Vagina (tissue), 2 donors: ENCODE results near the gene ACTL6B. TPM values are rescaled to one million over a fixed set of nuclear protein-coding genes. Genes with fewer than 3 reads are reported as not detected.

Experiments
- DNase-seq, 2 donors: peaks; one replicate each; pipeline ENCODE4 v3.0.0-alpha.2; 2017; ENCODE audit errors: extremely low spot score in 2 of 2
- H3K27ac ChIP-seq: fragments of 200-600 bp; sonication (generic); one replicate; pipeline ENCODE4 v1.5.1; 2019
- H3K27me3 ChIP-seq: fragments of 200-600 bp; sonication (generic); one replicate; pipeline ENCODE4 v1.5.1; 2019
- H3K36me3 ChIP-seq, 2 donors: fragments of 200-600 bp; sonication (generic); one replicate each; pipeline ENCODE4 v1.5.1; 2017 to 2019
- H3K4me1 ChIP-seq: fragments of 200-600 bp; sonication (generic); one replicate; pipeline ENCODE4 v1.5.1; 2019
- H3K4me3 ChIP-seq, 2 donors: fragments of 200-600 bp; sonication (generic); 1 replicate in 1 of 2; 2 replicates in 1 of 2; pipeline ENCODE4 v1.5.1; 2016 to 2019
- H3K9me3 ChIP-seq: fragments of 200-600 bp; sonication (generic); one replicate; pipeline ENCODE4 v1.5.1; 2019
- POLR2A ChIP-seq, 2 donors: fragments of 450-650 bp; IDR thresholded peaks; one replicate each; pipeline ENCODE4 v1.6.1; 2017; ENCODE audit warnings: antibody characterized with exemption in 2 of 2, mild to moderate bottlenecking in 2 of 2, moderate library complexity in 2 of 2
- POLR2AphosphoS5 ChIP-seq, 2 donors: sonication (generic); formaldehyde crosslinking; IDR thresholded peaks; one replicate each; pipeline ENCODE4 v1.9.0; 2017; ENCODE audit warnings: antibody characterized with exemption in 2 of 2, mild to moderate bottlenecking in 2 of 2, low read depth in 1 of 2; ENCODE audit not compliant: insufficient read depth in 1 of 2
- intact Hi-C: fragments of 100-400 bp; cut with DNase I; formaldehyde crosslinking; loops from one replicate; pipeline ENCODE4 v1.15.1; 2023
- total RNA-seq: library from RNA; depleted of rRNA; stranded (reverse); fragments of >200 nt; gene quantifications from one replicate; pipeline ENCODE4 v1.2.3, GENCODE V29; 2016
- TF ChIP-seq, protein P1 (sequence below), 3 experiments: fragments of 450-650 bp in 2 of 3; fragments of 200-600 bp in 1 of 3; sonication (generic) in 1 of 3; IDR thresholded peaks; one replicate each; pipeline ENCODE4 v1.5.1; 2017 to 2019; ENCODE audit warnings: antibody characterized with exemption in 3 of 3, mild to moderate bottlenecking in 2 of 3, moderate library complexity in 2 of 3

Gene ACTL6B
- total RNA-seq, 1 donor from 2014 or later = 0.49 TPM

- Histone ChIP-seq H3K27me3 (no peaks in the 10 kb centered on the region), H3K4me3 (no peak overlapping the region), H3K27ac (no peak overlapping the region), H3K4me1 (peaks cover 36% of the 10 kb centered on the region), H3K9me3 (no peaks in the 10 kb centered on the region), H3K36me3 (peaks cover 7 to 77% of the 10 kb centered on the region in 2 donors)
- intact Hi-C loops = no loop called here
- no peak for DNase-seq
- TF ChIP-seq, protein P1, sequence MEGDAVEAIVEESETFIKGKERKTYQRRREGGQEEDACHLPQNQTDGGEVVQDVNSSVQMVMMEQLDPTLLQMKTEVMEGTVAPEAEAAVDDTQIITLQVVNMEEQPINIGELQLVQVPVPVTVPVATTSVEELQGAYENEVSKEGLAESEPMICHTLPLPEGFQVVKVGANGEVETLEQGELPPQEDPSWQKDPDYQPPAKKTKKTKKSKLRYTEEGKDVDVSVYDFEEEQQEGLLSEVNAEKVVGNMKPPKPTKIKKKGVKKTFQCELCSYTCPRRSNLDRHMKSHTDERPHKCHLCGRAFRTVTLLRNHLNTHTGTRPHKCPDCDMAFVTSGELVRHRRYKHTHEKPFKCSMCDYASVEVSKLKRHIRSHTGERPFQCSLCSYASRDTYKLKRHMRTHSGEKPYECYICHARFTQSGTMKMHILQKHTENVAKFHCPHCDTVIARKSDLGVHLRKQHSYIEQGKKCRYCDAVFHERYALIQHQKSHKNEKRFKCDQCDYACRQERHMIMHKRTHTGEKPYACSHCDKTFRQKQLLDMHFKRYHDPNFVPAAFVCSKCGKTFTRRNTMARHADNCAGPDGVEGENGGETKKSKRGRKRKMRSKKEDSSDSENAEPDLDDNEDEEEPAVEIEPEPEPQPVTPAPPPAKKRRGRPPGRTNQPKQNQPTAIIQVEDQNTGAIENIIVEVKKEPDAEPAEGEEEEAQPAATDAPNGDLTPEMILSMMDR (IDR thresholded peaks at IDR 0.05) = no peak
- no peak for TF ChIP-seq POLR2A (IDR thresholded peaks at IDR 0.05)
- no peak for TF ChIP-seq POLR2AphosphoS5 (IDR thresholded peaks at IDR 0.05; ENCODE audit: insufficient read depth in 1 of 2, low read depth in 1 of 2)
Measured at GRCh38 chr7:100683659-100684533, 27.6 kb upstream of the ACTL6B start.

- TF ChIP-seq POLR2AphosphoS5 (IDR thresholded peaks at IDR 0.05; ENCODE audit: insufficient read depth in 1 of 2, low read depth in 1 of 2) = no peak
- TF ChIP-seq, protein P1 (IDR thresholded peaks at IDR 0.05) = no peak
- no peak for TF ChIP-seq POLR2A (IDR thresholded peaks at IDR 0.05)
- intact Hi-C loops = no loop called here
- Histone ChIP-seq H3K27me3 (no peaks in the 10 kb centered on the region), H3K36me3 (peaks cover 6 to 81% of the 10 kb centered on the region in 2 donors), H3K4me1 (peaks cover 36% of the 10 kb centered on the region), H3K9me3 (no peaks in the 10 kb centered on the region), H3K27ac (no peak overlapping the region), H3K4me3 (no peak overlapping the region)
- DNase-seq = no peak
Measured at GRCh38 chr7:100682991-100683658, 26.9 kb upstream of the ACTL6B start.

- intact Hi-C loops = no loop called here
- DNase-seq = no peak
- Histone ChIP-seq H3K27me3 (no peaks in the 10 kb centered on the region), H3K36me3 (peaks cover 3 to 81% of the 10 kb centered on the region in 2 donors), H3K9me3 (no peaks in the 10 kb centered on the region), H3K27ac (no peak overlapping the region), H3K4me1 (peaks cover 34% of the 10 kb centered on the region), H3K4me3 (no peak overlapping the region)
- TF ChIP-seq POLR2AphosphoS5 (IDR thresholded peaks at IDR 0.05; ENCODE audit: insufficient read depth in 1 of 2, low read depth in 1 of 2) (no peak), POLR2A (IDR thresholded peaks at IDR 0.05) (no peak)
- TF ChIP-seq, protein P1 (IDR thresholded peaks at IDR 0.05) = no peak
Measured at GRCh38 chr7:100682228-100682741, 26.0 kb upstream of the ACTL6B start.

DNA sequence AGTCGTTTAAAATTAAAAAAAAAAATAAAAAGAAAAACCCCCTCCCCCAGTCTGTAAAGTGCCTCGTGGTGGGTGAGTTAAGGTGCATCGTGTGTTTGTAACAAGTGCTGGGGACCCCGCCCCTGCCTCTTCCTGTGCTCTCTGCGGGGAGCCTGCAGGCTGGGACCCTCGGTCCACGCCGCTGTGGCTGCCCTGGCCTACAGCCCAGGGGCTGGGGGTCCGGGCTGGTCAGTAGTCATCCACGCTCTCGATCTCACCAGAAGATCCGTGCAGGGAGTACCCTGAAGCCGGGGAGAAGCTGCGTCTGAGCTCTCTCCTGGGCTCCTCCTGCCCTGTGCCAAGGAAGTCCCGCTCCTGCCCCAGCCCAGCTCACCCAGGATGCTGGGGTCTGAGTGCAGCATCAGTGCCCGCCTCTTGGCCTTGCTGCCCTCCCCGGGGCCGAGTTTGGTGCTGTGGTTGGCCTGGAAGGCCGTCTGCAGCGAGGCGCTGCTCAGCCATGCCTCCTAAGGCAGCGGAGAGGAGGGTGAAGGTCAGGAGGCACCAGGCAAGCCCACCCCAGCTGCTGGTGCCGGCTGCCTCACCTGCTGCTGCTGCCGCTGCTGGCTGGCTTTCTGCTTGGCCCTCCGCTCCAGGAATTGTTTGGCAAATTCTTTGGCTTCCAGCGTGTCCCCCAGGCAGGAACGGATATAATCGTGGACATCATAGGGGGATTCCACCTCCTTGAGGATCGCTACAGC lies 25.4 kb upstream of the ACTL6B start:
- H3K36me3 ChIP-seq = peaks cover 3 to 81% of the 10 kb centered on the region in 2 donors
- no peak overlapping the region for H3K27ac ChIP-seq
- peaks cover 34% of the 10 kb centered on the region for H3K4me1 ChIP-seq
- TF ChIP-seq POLR2AphosphoS5 (IDR thresholded peaks at IDR 0.05; ENCODE audit: insufficient read depth in 1 of 2, low read depth in 1 of 2) (no peak), POLR2A (IDR thresholded peaks at IDR 0.05) (no peak)
- TF ChIP-seq, protein P1 (IDR thresholded peaks at IDR 0.05) = no peak
- DNase-seq = no peak
- H3K9me3 ChIP-seq = no peaks in the 10 kb centered on the region
- no peaks in the 10 kb centered on the region for H3K27me3 ChIP-seq
- intact Hi-C loops = no loop called here
- no peak overlapping the region for H3K4me3 ChIP-seq
